Epidermal melanocyte (primary cell): ENCODE measurements around the gene XIRP1.

ENCODE experiments used
- DNase-seq: peaks from one replicate; pipeline ENCODE4 v3.0.0; 2011; ENCODE audit warnings: low spot score; ENCODE audit not compliant: insufficient read length

The XIRP1 gene

DNA sequence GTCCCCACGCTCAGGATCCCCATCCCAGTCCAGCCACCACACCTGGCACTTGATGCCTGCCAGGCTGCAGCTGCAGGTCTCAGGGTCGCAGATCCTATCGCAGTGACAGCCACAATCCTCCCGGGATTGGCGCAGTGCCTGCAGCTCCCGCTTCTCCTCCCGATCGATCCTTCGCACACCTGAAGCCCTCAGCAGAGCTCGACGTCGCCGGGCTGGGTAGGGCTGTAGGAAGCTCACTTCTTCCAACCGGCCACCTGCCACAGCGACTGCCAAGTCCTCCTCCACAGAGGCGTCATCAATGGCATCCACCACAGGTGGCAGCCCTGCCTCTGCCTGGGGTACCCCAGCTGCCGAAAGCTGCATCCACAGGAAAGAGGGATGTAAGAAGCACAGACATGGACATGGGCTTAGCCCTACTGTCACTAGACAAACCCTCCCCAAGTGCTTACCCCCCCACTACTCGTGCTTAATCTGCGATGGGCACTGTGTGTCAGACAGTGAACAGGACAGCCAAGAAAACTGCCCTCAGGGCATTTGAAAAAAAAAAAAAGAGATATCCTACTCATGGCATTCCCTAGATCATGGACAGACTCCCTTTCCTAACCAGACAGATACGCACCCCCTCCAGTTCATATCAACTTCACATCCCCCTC lies 48.2 kb downstream of the XIRP1 start:
- no peak for DNase-seq

DNA sequence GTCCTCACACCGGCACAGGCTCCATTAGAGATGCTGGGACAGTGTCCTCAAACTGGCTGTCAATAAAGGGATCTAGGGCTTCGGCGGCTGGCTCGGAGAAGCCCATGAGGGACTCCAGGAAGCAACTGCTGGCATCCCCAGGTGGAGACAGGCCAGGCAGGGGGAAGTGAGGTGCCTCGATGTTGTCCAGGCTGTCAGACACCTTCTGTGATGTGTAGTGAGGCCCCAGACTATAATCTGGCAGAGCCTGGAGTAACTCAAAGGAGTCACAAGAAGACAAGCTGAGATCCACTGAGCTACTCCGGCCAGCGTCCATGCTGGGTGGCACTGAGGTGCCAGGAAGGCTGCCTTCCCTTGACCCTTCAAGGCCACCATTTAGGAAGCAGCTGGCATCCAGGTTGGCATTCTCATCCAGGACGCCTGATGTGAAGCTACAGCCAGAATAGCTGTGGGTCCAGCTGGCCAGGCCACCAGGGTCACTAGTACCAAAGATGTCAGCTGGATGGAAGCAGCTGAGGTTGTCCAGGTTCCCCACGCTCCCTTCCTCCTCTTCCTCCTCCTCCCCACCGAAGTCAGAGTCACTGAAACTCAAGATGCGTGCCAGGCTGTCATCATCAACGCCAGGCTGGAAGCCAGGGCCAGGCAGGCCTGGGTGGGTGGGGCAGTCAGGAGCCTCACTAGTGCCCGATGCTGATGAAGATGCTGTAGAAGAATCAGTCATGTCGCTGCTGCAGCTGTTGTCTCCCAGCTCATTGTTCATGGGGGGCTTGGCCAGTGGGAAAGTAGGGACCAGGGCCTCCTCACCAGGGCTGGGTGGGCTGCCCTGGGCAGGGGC lies 49.1 kb downstream of the XIRP1 start:
- DNase-seq, result no peak

DNA sequence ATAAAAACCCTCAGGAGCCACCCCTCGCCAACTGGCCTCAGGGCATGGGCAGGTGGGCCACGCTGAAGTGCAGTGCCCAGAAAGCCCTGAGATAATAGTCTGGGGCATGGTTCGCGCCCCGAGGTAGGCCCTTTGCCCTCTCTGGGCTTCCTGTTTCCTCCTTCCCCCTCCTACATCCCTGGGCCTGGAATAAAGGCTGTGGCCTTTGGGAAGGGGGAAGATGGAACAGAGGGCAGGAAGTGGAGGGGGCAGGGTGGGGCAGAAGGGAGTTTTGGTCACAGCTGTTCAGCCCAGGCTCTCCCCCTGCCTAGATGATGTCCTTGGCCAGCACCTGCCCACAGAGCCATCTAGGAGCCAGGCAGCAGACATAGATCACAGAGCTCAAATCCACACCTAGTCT lies 50.3 kb downstream of the XIRP1 start:
- no peak for DNase-seq

DNA sequence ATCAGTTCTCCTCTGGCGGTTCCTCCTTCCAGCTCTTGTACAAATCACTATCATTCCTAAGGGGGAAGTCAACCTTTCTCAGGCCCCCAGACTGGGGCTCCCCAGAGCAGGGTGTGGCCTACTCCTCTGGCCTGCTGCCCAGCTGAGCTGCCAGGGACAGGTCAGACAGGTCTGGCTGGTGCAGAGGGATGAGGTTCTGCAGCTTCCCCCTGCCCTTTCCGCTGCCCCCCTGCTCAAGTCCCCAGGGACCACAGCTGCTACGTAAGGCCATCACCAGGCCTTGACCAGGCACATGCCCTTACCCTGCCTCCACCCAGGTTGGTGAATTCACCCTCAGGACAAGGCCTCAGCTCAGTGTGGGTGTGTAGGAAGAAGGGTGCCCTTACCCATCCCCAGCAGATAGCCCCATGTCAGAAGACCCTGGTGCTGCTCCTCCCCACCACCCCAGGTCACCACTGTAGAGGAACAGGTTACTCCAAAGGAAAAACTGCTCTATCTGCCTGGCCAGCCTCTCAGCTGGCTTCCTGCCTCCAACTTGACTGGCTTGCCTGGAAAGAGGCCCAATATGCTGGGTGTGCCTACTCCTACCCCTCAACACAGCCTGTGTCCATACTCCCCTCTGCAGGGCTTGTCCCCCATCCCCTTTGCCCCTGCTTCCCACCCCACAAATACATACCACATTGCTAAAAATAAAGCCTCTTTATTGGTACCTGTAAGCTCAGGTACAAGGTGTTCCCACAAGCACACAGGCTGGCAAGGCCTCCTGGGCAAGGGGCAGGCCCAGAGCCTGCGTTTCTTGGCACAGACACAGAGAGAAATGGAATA lies 51.0 kb downstream of the XIRP1 start:
- DNase-seq, result no peak

DNA sequence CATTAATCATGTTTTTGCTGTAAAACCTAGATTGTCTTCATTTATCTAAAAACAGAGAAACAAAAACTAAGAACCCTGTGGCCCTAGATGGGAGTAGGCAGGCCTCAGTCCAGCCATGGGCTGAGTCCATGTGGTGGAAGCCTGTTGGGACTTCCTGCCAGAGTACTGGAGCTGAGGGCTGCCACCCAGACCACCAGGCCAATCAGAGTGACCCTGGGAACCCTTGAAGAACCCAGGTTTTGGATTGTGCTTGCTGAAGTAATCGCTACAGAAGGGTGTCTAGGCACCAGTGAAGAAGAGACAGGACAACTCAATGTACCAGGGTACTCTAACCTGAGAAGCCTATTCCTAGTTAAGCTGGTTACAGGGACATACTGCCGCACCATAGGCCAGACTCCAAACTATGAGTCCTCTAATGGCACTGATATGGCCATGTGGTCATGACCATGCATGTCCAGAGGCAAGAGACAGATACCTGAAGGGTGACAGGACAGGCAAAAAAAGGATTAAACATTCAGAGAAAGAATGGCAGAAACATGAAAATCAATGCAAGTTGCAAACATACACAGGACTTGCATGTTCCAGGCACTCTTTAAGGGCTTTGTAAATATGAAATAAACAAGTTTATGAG lies 51.9 kb downstream of the XIRP1 start:
- DNase-seq, result no peak

DNA sequence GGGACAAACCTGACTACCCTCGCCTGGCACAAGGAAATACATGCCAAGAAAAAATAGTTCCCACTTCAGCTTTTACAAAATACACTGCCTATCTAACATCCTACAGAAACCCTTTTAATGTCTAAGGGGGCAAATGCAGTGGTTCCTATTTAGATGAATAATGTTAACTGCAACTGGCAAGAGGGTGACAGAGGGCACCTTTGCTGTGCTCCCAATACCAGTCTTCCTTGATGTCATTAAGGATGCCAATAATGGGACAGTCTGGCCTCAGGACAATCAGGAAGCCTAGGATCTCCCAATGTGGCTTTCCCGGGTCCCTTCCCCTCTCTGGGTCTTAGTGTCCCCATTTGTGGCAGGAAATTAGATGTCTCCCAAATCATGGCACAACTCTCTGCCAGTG lies 53.0 kb downstream of the XIRP1 start:
- no peak for DNase-seq

DNA sequence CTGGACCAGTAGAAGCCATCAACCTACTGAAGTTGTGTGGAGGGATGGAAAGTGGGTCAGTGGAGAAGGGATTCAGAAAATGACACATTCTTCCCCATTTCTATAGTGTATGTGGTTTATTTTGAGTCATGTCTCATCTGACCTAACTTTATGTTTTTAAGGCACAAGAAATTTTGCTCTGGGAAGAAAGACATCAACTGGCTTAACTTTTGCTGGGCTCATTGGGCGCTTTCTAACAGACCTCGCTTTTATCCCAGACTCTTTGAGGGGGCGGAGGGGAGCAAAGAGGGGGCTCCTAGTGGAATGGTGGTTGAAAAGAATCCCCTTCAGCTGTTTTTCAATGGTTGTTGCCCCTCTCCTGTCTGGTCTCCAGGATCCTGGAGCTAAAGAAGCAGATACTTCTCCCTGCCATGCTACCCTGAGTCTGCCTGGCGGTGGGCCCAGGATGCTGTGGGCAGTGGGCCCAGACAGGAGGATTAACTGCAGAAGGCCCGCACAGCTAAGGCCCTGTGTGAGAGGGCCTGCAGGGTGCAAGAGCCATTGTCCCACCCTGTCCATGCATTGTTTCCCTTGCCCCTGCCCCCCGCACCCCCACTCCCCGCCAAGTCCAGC lies 53.5 kb downstream of the XIRP1 start:
- no peak for DNase-seq

DNA sequence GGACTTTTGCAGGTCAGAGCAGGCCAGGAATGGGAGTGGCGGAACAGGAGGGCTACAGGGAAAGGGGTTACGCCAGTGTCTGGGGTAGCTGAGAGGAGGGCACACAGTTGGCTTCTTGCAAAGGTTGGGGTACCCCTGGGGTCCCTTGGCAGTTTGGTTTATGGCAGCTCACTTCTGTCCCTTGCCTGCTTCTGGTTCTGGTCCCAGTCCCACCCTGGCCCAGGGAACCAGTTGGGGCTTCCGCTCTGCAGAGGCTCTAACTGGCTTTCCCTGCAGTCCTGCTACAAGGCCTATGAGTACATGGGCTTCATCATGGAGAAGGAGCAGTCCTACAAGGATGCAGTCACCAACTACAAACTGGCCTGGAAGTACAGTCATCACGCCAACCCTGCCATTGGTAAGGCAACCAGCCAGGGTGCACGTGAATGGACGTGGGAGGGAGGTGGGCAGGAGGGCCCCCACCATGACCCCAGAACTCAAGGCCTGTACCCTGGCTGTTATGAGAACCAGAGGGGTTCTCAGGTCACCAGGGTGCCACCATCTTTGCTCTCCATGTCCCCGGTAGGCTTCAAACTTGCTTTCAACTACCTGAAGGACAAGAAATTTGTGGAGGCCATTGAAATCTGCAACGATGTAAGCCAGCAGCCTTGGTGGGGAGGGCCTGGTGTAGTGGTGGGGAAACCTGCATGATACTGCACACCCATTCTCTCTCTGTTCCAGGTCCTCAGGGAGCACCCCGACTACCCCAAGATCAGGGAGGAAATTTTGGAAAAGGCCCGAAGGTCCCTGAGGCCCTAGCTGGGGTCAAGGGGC lies 54.2 kb downstream of the XIRP1 start:
- DNase-seq, result no peak

DNA sequence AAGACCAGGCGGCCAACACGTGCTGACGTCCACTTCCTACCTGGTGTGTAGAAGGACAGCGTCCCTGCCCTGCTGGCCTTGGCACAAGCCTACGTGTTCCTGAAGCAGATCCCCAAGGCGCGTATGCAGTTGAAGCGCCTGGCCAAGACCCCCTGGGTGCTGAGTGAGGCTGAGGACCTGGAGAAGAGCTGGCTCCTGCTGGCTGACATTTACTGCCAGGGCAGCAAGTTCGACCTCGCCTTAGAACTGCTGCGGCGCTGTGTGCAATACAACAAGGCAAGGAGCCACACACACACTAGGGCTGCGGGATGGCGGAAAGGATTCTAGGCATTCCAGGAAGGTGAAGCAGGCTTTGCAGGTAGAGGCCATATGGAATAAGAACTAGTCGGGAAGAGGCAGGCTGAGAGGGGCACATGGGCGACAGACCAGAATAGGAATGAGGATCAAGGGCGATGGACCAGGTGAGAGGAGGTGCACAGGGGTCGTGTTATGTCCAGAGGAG lies 54.9 kb downstream of the XIRP1 start:
- DNase-seq, result no peak

DNA sequence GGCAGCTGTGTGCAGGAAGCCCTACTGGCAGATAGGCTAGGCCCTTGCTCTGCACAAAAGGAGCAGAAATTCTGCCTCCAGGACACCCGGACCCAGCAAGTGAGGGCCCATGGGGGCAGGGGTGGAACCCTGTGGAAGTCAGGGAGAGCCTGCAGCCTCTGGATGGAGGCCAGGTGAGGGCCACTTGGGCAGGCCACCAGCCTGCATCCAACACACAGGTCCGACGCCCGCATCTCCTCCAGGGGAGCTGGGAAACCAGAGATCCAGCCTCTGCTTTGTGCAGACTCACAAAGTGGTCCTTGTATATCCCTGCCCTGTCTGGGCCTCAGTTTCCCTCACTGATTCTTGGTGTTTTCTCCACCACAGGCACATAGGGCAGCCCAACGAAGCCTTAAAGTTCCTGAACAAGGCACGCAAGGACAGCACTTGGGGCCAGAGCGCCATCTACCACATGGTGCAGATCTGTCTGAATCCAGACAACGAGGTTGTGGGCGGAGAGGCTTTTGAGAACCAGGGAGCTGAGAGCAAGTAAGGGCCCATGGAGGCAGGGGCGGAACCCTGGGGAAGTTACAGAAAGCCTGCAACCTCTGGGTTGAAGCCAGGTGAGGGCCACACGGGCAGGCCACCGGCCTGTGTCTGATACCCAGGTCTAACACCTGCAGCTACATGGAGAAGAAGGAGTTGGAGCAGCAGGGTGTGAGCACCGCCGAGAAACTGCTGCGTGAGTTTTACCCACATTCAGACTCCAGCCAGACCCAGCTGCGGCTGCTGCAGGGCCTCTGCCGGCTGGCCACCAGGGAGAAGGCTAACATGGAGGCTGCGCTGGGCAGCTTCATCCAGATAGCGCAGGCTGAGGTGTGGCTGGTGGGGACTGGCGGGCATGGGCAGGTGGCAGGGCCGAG lies 55.6 kb downstream of the XIRP1 start:
- DNase-seq, result no peak

DNA sequence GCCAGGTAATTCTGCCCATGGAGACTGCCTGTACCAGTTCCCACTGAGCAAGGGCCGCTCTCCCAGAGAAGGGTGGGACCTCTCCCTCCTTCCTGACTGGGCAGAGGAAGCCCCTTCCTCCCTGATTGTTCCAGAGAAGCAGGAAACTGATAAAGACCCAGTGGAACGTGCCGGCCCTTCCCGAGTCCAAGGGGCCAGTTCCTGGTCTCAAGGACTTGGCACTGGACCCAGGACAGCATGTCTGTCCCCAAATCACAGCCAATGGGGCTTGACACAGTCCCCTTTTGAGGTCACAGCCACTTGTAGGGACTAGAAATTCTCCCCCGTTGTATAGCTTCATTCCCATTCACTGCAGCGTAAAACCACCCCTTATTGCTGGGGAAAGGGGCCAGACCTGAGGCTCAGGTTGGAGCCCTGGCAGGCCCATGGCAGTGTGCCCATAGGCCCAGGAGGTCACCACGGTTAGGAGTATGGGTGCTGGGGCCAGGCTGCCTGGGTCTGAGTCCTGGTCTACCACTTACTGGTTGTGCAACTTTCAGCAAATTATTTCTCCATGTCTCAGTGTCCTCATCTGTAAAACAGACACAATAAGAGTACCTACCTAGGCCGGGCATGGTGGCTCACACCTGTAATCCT lies 57.1 kb downstream of the XIRP1 start:
- no peak for DNase-seq

DNA sequence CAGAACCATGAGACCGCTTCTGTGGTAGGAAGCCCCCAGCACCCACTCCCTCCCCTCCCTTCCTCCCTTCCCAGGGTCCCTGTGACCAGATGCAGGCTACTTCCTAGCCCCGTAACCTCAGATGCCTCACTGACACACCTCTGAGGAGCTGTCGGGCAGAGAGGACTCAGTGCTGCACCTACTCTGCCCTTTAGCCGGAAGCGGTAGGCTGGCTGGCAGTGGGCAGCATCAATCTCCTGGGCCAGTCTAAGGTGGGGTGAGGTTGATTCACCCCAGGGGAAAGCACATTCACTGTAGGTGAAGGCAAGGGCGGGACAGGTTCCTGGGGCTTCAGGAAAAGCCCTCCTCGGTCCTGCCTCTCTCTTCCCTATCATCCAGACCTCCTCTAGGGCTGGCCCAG lies 58.1 kb downstream of the XIRP1 start:
- DNase-seq, result no peak

DNA sequence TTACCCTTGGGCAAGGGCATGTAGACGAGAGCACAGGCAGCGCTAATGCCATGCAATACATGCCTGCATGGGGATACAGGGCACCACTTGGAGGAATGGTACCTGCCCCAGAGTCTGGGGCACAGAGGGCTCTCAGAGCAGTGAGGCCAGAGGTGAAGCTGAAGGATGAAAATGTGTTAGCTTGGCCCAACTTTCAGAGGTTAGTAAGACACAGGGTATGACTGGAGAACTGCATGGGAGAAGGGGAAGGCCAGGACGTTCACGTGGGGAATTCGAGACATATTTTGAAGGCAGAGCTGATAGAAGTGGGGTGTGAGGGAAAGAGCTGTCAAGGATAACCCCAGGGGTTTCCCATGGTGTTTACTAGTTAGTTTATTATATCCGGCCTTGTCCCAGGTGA lies 58.6 kb downstream of the XIRP1 start:
- DNase-seq, result no peak
